MM.1S (cell line): ENCODE data around the gene SPATA19.

Experiments
- DNase-seq: peaks from one replicate; pipeline ENCODE4 v3.0.0-alpha.2; 2015
- H2AFZ ChIP-seq: fragments of 300-600 bp; sonication (generic); 2 replicates; pipeline ENCODE4 v1.6.0; 2016; ENCODE audit warnings: antibody characterized with exemption, low read length
- H3F3A ChIP-seq: fragments of 300-600 bp; sonication (generic); 2 replicates; pipeline ENCODE4 v1.6.1; 2016; ENCODE audit warnings: mild to moderate bottlenecking, antibody characterized with exemption, low read length, moderate library complexity, mixed read lengths; ENCODE audit not compliant: insufficient read depth
- H3K27ac ChIP-seq: fragments of 300-600 bp; sonication (generic); 2 replicates; pipeline ENCODE4 v1.5.1; 2016; ENCODE audit warnings: mild to moderate bottlenecking, low read length
- H3K27me3 ChIP-seq: fragments of 300-600 bp; sonication (generic); replicated peaks from 2 replicates; pipeline ENCODE4 v1.6.0; 2016; ENCODE audit warnings: low read length; ENCODE audit not compliant: insufficient read depth
- H3K36me3 ChIP-seq: fragments of 300-600 bp; sonication (generic); replicated peaks from 2 replicates; pipeline ENCODE4 v1.6.1; 2016; ENCODE audit warnings: mild to moderate bottlenecking, low read length, mixed read lengths; ENCODE audit not compliant: insufficient read depth
- H3K4me1 ChIP-seq: fragments of 300-600 bp; sonication (generic); 2 replicates; pipeline ENCODE4 v1.6.1; 2016; ENCODE audit warnings: low read length, mixed read lengths
- H3K4me2 ChIP-seq: fragments of 300-600 bp; sonication (generic); 2 replicates; pipeline ENCODE4 v1.6.0; 2016; ENCODE audit warnings: low read depth, low read length
- H3K4me3 ChIP-seq: fragments of 300-600 bp; sonication (generic); 2 replicates; pipeline ENCODE4 v1.5.1; 2016; ENCODE audit warnings: low read length, mixed read lengths
- H3K79me2 ChIP-seq: fragments of 300-600 bp; sonication (generic); 2 replicates; pipeline ENCODE4 v1.6.1; 2016; ENCODE audit warnings: mixed run types, low read length, mixed read lengths
- H3K9ac ChIP-seq: fragments of 300-600 bp; sonication (generic); 2 replicates; pipeline ENCODE4 v1.6.1; 2016; ENCODE audit warnings: low read length, mixed read lengths
- H3K9me2 ChIP-seq: fragments of 300-600 bp; sonication (generic); replicated peaks from 2 replicates; pipeline ENCODE4 v1.6.1; 2016; ENCODE audit warnings: mild to moderate bottlenecking, low read length, mixed read lengths; ENCODE audit not compliant: insufficient read depth
- H3K9me3 ChIP-seq: fragments of 300-600 bp; sonication (generic); replicated peaks from 2 replicates; pipeline ENCODE4 v1.6.1; 2016; ENCODE audit warnings: mild to moderate bottlenecking, low read length, mixed read lengths; ENCODE audit not compliant: insufficient read depth
- H4K20me1 ChIP-seq: fragments of 300-600 bp; sonication (generic); 2 replicates; pipeline ENCODE4 v1.6.1; 2016; ENCODE audit warnings: mild to moderate bottlenecking, low read length, moderate library complexity, mixed read lengths; ENCODE audit not compliant: insufficient read depth
- EZH2 ChIP-seq: fragments of 300-600 bp; sonication (generic); optimal IDR thresholded peaks from 2 replicates; pipeline ENCODE3; 2017; ENCODE audit warnings: low read depth, mild to moderate bottlenecking, antibody characterized with exemption, low read length, mixed read lengths
- EZH2phosphoT487 ChIP-seq: fragments of 300-600 bp; sonication (generic); IDR thresholded peaks from 2 replicates; pipeline ENCODE4 v1.6.1; 2018; ENCODE audit warnings: antibody characterized with exemption, low read length
- TF ChIP-seq, protein P1 (sequence below): fragments of 300-600 bp; sonication (generic); IDR thresholded peaks from 2 replicates; pipeline ENCODE4 v1.5.1; 2016; ENCODE audit warnings: antibody characterized with exemption, low read length, mixed read lengths

The SPATA19 gene

DNA sequence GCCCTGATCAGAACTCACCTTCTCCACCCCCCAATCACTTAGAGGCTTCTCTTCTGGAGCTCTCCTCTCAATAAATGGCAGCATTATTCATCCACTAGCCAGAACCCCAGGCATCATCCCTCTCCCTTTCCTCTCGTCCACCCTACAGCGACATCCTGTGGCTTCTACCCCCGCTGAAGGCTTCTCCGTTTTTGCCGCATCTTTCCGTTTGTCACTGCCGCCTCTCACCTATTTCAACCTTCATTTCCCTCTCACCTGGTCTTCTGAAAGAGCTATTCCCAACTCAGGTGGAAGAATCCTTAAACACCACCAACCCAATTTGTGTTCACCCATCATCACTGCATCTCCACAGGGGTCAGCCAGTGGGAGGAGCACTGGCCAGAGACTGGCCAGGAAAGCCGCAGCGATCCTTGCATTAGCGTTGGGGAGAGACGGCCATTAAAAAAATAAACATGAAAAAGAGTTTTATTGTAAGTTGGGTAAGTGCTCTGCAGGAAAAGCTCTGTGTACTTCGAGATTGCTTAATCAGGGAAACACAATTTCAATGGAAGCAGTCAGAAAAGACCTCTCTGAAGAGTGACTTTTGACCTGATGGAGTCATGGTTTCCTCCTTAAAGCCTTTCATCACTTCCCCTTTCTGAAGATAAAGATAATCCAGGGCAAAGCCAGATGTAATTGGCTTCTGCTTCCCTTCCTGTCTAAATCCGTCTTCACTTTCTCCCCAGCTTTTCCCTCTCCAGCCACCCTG is 36.7 kb downstream of the SPATA19 start:
- Histone ChIP-seq H3K27ac (no peak overlapping the region), H3K9me2 (no peaks in the 10 kb centered on the region), H4K20me1 (no peaks in the 10 kb centered on the region), H3K4me3 (no peak overlapping the region), H2AFZ (no peak overlapping the region), H3K9me3 (no peaks in the 10 kb centered on the region), H3K27me3 (no peaks in the 10 kb centered on the region), H3K79me2 (no peaks in the 10 kb centered on the region), H3F3A (no peaks in the 10 kb centered on the region), H3K9ac (no peak overlapping the region), H3K36me3 (no peaks in the 10 kb centered on the region), H3K4me1 (no peaks in the 10 kb centered on the region), H3K4me2 (no peak overlapping the region)
- DNase-seq, result no peak
- TF ChIP-seq, protein P1, sequence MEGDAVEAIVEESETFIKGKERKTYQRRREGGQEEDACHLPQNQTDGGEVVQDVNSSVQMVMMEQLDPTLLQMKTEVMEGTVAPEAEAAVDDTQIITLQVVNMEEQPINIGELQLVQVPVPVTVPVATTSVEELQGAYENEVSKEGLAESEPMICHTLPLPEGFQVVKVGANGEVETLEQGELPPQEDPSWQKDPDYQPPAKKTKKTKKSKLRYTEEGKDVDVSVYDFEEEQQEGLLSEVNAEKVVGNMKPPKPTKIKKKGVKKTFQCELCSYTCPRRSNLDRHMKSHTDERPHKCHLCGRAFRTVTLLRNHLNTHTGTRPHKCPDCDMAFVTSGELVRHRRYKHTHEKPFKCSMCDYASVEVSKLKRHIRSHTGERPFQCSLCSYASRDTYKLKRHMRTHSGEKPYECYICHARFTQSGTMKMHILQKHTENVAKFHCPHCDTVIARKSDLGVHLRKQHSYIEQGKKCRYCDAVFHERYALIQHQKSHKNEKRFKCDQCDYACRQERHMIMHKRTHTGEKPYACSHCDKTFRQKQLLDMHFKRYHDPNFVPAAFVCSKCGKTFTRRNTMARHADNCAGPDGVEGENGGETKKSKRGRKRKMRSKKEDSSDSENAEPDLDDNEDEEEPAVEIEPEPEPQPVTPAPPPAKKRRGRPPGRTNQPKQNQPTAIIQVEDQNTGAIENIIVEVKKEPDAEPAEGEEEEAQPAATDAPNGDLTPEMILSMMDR, result no peak
- no peak for TF ChIP-seq EZH2
- TF ChIP-seq EZH2phosphoT487, result no peak

DNA sequence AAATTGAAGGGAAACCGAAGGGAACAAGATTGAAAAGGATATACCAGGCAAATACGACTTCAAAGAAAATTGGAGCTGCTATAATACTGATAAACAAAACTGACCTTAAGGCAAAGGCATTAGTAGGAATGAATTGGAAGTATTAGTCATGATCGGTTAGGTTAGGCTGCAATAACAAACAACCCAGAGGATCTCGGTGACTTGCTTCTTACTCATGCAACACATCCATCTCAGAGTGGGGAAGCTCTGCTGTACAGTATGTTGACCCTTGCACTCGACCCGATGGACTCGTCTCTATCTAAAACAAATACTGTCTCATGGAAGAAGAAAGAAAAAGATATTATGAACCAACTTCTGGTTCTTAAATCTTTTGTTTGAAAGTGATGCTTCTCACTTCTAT is 42.3 kb downstream of the SPATA19 start:
- Histone ChIP-seq H3F3A (no peaks in the 10 kb centered on the region), H3K27me3 (no peaks in the 10 kb centered on the region), H4K20me1 (no peaks in the 10 kb centered on the region), H3K27ac (no peak overlapping the region), H3K4me1 (no peaks in the 10 kb centered on the region), H3K9ac (no peak overlapping the region), H3K9me2 (no peaks in the 10 kb centered on the region), H3K36me3 (no peaks in the 10 kb centered on the region), H3K9me3 (no peaks in the 10 kb centered on the region), H3K4me2 (no peak overlapping the region), H2AFZ (no peak overlapping the region), H3K4me3 (no peak overlapping the region), H3K79me2 (no peaks in the 10 kb centered on the region)
- no peak for DNase-seq
- TF ChIP-seq EZH2phosphoT487, result no peak
- TF ChIP-seq EZH2, result no peak
- TF ChIP-seq, protein P1, result no peak

DNA sequence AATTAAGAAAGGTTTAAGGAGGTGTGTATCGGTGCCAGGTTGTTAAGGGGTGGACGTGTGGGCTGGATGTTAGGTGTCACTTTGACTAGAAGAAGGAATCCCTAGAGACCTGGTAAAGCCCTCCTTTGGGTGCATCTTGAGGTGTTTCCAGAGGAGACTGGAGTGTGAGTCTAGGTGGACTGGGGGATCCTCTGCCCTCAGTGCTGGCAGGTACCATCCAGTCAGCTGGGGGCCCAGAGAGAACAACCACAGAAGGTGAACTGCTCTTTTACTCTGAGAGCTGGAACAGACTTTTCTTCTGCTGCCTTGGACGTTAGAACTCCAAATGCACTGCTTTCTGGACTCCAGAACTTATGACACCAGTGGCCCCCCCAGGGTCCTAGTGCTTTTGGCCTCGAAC is 44.0 kb downstream of the SPATA19 start:
- no peak overlapping the region for H3K27ac ChIP-seq
- H3K9me2 ChIP-seq, result no peaks in the 10 kb centered on the region
- H3K9ac ChIP-seq, result no peak overlapping the region
- no peaks in the 10 kb centered on the region for H3K4me1 ChIP-seq
- no peak for TF ChIP-seq EZH2
- no peak for TF ChIP-seq EZH2phosphoT487
- H3K27me3 ChIP-seq, result no peaks in the 10 kb centered on the region
- H3F3A ChIP-seq, result no peaks in the 10 kb centered on the region
- H3K79me2 ChIP-seq, result no peaks in the 10 kb centered on the region
- H3K9me3 ChIP-seq, result no peaks in the 10 kb centered on the region
- no peak overlapping the region for H3K4me2 ChIP-seq
- H3K36me3 ChIP-seq, result no peaks in the 10 kb centered on the region
- no peak for DNase-seq
- H3K4me3 ChIP-seq, result no peak overlapping the region
- no peaks in the 10 kb centered on the region for H4K20me1 ChIP-seq
- no peak overlapping the region for H2AFZ ChIP-seq

DNA sequence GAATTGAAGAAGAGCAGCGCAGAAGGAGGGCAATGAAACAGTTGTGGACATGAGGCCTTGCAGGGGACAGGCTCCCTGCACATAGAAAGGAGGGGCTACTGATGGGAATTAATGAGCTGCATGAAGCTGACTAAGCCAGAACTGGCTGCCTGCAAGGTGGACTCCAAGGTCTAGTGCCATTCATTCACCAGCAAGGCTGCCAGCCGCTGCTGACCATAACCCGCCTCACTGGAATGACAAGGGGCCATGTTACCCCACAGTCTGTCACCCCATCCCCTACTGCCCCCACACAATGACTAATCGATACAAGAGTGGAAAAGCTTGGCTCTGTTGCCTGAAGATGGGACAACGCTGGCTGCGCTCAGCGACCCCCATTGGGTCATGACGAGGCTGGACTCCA is 44.6 kb downstream of the SPATA19 start:
- no peak overlapping the region for H2AFZ ChIP-seq
- no peak for TF ChIP-seq EZH2
- no peak for TF ChIP-seq EZH2phosphoT487
- TF ChIP-seq, protein P1, result no peak
- no peak for DNase-seq
- no peaks in the 10 kb centered on the region for H3K4me1 ChIP-seq
- no peak overlapping the region for H3K9ac ChIP-seq
- H3K4me3 ChIP-seq, result no peak overlapping the region
- H3K79me2 ChIP-seq, result no peaks in the 10 kb centered on the region
- H3K4me2 ChIP-seq, result no peak overlapping the region
- H4K20me1 ChIP-seq, result no peaks in the 10 kb centered on the region
- H3K27me3 ChIP-seq, result no peaks in the 10 kb centered on the region
- no peak overlapping the region for H3K27ac ChIP-seq
- H3F3A ChIP-seq, result no peaks in the 10 kb centered on the region
- H3K36me3 ChIP-seq, result no peaks in the 10 kb centered on the region
- no peaks in the 10 kb centered on the region for H3K9me3 ChIP-seq
- no peaks in the 10 kb centered on the region for H3K9me2 ChIP-seq
